Transverse colon (tissue), 4 donors: ENCODE measurements around the gene ARL4C. TPM values are rescaled to one million over a fixed set of nuclear protein-coding genes. Genes with fewer than 3 reads are reported as not detected.

Source experiments
- DNase-seq: peaks from one replicate; pipeline ENCODE4 v3.0.0-alpha.2; 2019
- H3K27ac ChIP-seq, 4 donors: fragments of 200-600 bp; sonication (generic); 2 replicates each; pipeline ENCODE4 v1.5.1; 2016 to 2018; ENCODE audit warnings: inconsistent platforms in 4 of 4
- H3K27me3 ChIP-seq: fragments of 200-600 bp; sonication (generic); 2 replicates; pipeline ENCODE4 v1.5.1; 2017; ENCODE audit warnings: inconsistent platforms
- H3K36me3 ChIP-seq, 4 donors: fragments of 200-600 bp; sonication (generic); 2 replicates each; pipeline ENCODE4 v1.5.1; 2017 to 2019; ENCODE audit warnings: inconsistent platforms in 4 of 4
- H3K4me1 ChIP-seq, 4 donors: fragments of 200-600 bp; sonication (generic); 2 replicates each; pipeline ENCODE4 v1.5.1; 2017 to 2020; ENCODE audit warnings: inconsistent platforms in 4 of 4
- H3K4me3 ChIP-seq, 4 donors: fragments of 200-600 bp; sonication (generic); 1 replicate in 1 of 4; 2 replicates in 3 of 4; pipeline versions ENCODE4 v1.5.1 to v1.6.1; 2017 to 2019; ENCODE audit warnings: inconsistent platforms in 4 of 4
- H3K9me3 ChIP-seq, 2 donors: fragments of 200-600 bp; sonication (generic); 2 replicates each; pipeline ENCODE4 v1.5.1; 2017 to 2019; ENCODE audit warnings: inconsistent platforms in 2 of 2
- EP300 ChIP-seq: sonication (generic); formaldehyde crosslinking; IDR thresholded peaks from one replicate; pipeline ENCODE4 v1.6.1; 2017; ENCODE audit warnings: antibody characterized with exemption, low read depth
- POLR2A ChIP-seq: fragments of 450-650 bp; IDR thresholded peaks from one replicate; pipeline ENCODE4 v1.6.1; 2016; ENCODE audit warnings: antibody characterized with exemption, mild to moderate bottlenecking, moderate library complexity
- POLR2AphosphoS5 ChIP-seq, 3 donors: sonication (generic); formaldehyde crosslinking; IDR thresholded peaks; one replicate each; pipeline ENCODE4 v1.6.1; 2016; ENCODE audit warnings: antibody characterized with exemption in 3 of 3
- WGBS, 2 donors: methylation state at CpG; one replicate each; pipeline ENCODE4 v1.1.5; 2018; ENCODE audit warnings: low coverage in 1 of 2; 5-methylcytosine and 5-hydroxymethylcytosine counted together
- in situ Hi-C, 4 donors: fragments of 200-750 bp; cut with MboI; loops; one replicate each; pipeline versions ENCODE4 v1.15.0 to v1.15.1; 2017; ENCODE audit warnings: low sequenced_read_pairs in 3 of 4, low pct_ligation_motif_present in 1 of 4, low pct_unique_long_range_greater_than_20kb in 1 of 4
- intact Hi-C: fragments of 100-400 bp; cut with DNase I; formaldehyde crosslinking; loops from one replicate; pipeline ENCODE4 v1.15.1; 2023; ENCODE audit warnings: low total_unique reads
- total RNA-seq, 4 donors: library from RNA; depleted of rRNA; stranded (reverse); fragments of >200 nt; gene quantifications; one replicate each; pipeline ENCODE4 v1.1.0, GENCODE V29; 2016
- TF ChIP-seq, protein P1 (sequence below), 5 experiments: fragments of 200-600 bp in 3 of 5; fragments of 450-650 bp in 2 of 5; sonication (generic) in 3 of 5; IDR thresholded peaks; 1 replicate in 2 of 5; 2 replicates in 3 of 5; pipeline ENCODE4 v1.5.1; 2016 to 2017; ENCODE audit warnings: antibody characterized with exemption in 5 of 5, inconsistent platforms in 3 of 5, mild to moderate bottlenecking in 2 of 5, moderate library complexity in 1 of 5

ARL4C gene
- total RNA-seq, 4 donors from 2014 or later, result 3.8 to 11.9 (median 5.3) TPM

DNA sequence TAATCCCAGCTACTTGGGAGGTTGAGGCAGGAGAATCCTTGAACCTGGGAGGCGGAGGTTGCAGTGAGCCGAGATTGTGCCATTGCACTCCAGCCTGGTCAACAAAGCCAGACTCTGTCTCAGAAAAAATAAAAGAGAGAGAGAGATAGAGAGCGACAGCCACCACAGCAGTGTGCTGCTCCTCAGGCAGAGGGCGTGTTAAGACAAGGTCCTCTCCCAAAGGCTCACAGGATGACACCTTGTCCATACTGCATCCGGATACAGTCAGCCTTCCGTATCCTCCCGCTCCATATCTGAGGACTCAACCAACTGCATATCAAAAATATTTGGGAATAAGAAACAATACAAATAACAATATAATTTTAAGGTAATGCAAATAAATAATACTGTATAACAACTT lies 20.1 kb downstream of the ARL4C start:
- 84 to 90% methylated on average over 5 to 7 of the region's 7 CpGs for WGBS, 2 donors
- Histone ChIP-seq H3K27me3 (no peaks in the 10 kb centered on the region), H3K27ac (no peak overlapping the region), H3K4me3 (no peak overlapping the region), H3K36me3 (no peaks in the 10 kb centered on the region), H3K9me3 (no peaks in the 10 kb centered on the region), H3K4me1 (no peaks in the 10 kb centered on the region)
- in situ Hi-C loops (loop anchor here in 2 of 4 donors (25.0 kb wide), 2 partner anchors 189 to 489 kb away; no protein-coding TSS in a partner anchor), intact Hi-C loops (no loop called here)
- no peak for TF ChIP-seq POLR2AphosphoS5 (IDR thresholded peaks at IDR 0.05)
- TF ChIP-seq, protein P1, sequence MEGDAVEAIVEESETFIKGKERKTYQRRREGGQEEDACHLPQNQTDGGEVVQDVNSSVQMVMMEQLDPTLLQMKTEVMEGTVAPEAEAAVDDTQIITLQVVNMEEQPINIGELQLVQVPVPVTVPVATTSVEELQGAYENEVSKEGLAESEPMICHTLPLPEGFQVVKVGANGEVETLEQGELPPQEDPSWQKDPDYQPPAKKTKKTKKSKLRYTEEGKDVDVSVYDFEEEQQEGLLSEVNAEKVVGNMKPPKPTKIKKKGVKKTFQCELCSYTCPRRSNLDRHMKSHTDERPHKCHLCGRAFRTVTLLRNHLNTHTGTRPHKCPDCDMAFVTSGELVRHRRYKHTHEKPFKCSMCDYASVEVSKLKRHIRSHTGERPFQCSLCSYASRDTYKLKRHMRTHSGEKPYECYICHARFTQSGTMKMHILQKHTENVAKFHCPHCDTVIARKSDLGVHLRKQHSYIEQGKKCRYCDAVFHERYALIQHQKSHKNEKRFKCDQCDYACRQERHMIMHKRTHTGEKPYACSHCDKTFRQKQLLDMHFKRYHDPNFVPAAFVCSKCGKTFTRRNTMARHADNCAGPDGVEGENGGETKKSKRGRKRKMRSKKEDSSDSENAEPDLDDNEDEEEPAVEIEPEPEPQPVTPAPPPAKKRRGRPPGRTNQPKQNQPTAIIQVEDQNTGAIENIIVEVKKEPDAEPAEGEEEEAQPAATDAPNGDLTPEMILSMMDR (IDR thresholded peaks at IDR 0.05), result no peak
- TF ChIP-seq EP300, result no peak
- no peak for TF ChIP-seq POLR2A
- DNase-seq, result no peak

DNA sequence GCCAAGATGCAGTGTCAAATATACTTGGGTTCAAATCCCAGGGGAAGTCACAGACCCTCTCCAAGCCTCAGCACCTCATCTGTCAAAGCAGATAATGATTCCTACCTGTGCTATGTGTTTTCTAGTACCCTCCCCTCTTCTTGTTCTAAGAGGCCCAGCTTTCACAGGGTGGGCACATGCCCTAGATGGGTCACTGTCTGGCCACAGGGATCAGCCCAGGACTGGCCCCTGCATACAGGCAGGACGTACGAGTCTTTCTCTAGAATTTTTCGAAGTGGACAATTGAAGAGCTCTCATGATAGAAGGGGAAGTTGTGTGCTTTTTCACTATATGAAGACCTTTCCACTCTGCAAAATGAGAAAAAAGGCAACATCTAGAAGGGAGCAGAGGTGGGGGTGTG lies 22.2 kb downstream of the ARL4C start:
- Histone ChIP-seq H3K36me3 (no peaks in the 10 kb centered on the region), H3K27ac (no peak overlapping the region), H3K4me3 (no peak overlapping the region), H3K9me3 (no peaks in the 10 kb centered on the region), H3K27me3 (no peaks in the 10 kb centered on the region), H3K4me1 (no peaks in the 10 kb centered on the region)
- TF ChIP-seq, protein P1 (IDR thresholded peaks at IDR 0.05), result no peak
- TF ChIP-seq EP300 (no peak), POLR2AphosphoS5 (IDR thresholded peaks at IDR 0.05) (no peak), POLR2A (no peak)
- in situ Hi-C loops (loop anchor here in 2 of 4 donors (25.0 kb wide), 2 partner anchors 187 to 487 kb away; no protein-coding TSS in a partner anchor), intact Hi-C loops (no loop called here)
- no peak for DNase-seq
- 90 to 100% methylated on average over 1 to 3 of the region's 3 CpGs for WGBS, 2 donors

DNA sequence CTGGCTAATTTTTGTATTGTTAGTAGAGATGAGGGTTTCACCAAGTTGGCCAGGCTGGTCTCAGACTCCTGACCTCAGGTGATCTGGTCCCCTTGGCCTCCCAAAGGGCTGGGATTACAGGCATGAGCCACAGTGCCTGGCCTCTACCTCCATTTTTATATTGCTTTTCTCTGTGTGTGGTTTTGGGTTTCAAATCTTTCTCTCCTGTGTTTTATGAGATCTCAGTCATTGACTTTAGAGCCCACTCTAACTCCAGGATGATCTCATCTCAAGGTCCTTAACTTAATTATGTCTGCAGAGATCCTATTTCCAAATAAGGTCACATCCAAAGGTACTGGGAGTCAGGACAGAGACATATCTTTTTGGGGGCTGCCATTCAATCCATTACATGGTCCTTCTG lies 24.7 kb downstream of the ARL4C start:
- Histone ChIP-seq H3K36me3 (no peaks in the 10 kb centered on the region), H3K9me3 (no peaks in the 10 kb centered on the region), H3K27me3 (no peaks in the 10 kb centered on the region), H3K4me3 (no peak overlapping the region), H3K4me1 (no peaks in the 10 kb centered on the region), H3K27ac (no peak overlapping the region)
- intact Hi-C loops, result no loop called here
- TF ChIP-seq POLR2A (no peak), POLR2AphosphoS5 (IDR thresholded peaks at IDR 0.05) (no peak), EP300 (no peak)
- TF ChIP-seq, protein P1 (IDR thresholded peaks at IDR 0.05), result no peak
- no peak for DNase-seq
- in situ Hi-C loops, result no loop called here

DNA sequence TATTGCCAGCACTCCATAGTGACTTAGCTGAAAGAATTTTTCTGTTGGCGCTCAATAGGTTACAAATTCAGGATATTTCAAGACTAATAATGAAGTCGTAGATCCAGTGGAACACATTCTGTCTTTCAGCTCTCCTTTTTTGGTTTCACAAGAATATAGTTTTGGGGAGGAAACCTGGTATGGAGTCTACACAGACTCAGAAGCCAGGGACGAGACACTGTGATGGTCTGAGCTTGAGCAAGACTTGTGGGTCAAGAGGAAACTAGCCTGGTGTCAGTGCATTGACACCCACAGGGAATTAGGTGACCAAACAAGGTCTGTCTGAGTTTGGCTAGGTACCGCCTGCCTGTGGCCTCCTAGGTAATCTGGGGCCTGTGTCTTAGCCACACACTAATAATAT lies 26.9 kb downstream of the ARL4C start:
- TF ChIP-seq EP300 (no peak), POLR2AphosphoS5 (IDR thresholded peaks at IDR 0.05) (no peak), POLR2A (no peak)
- TF ChIP-seq, protein P1 (IDR thresholded peaks at IDR 0.05), result no peak
- in situ Hi-C loops, result no loop called here
- intact Hi-C loops, result no loop called here

More for the DNA sequence above, 26.9 kb downstream of the ARL4C start:
- Histone ChIP-seq H3K9me3 (no peaks in the 10 kb centered on the region), H3K36me3 (no peaks in the 10 kb centered on the region), H3K4me3 (no peak overlapping the region), H3K4me1 (no peaks in the 10 kb centered on the region), H3K27me3 (no peaks in the 10 kb centered on the region), H3K27ac (no peak overlapping the region)
- no peak for DNase-seq
- 93 to 96% methylated on average over 2 to 4 of the region's 4 CpGs for WGBS, 2 donors
